GM23248 (cell line): ENCODE measurements around the gene SGCE. TPM values are rescaled to one million over a fixed set of nuclear protein-coding genes. Genes with fewer than 3 reads are reported as not detected.
A peak's percentile ranks its signal among the peaks of the same experiment; 100 is the strongest.

Experiments
- DNase-seq: peaks from one replicate; pipeline ENCODE4 v3.0.0-alpha.2; 2015
- H2AFZ ChIP-seq: fragments of 200-600 bp; sonication (generic); 2 replicates; pipeline ENCODE4 v1.6.1; 2016; ENCODE audit warnings: antibody characterized with exemption
- H3F3A ChIP-seq: fragments of 200-600 bp; sonication (generic); 2 replicates; pipeline ENCODE4 v1.6.1; 2016; ENCODE audit warnings: mild to moderate bottlenecking, antibody characterized with exemption, mixed run types; ENCODE audit not compliant: insufficient read depth
- H3K27ac ChIP-seq: fragments of 200-600 bp; sonication (generic); 2 replicates; pipeline ENCODE4 v1.5.1; 2016; ENCODE audit warnings: mild to moderate bottlenecking
- H3K27me3 ChIP-seq: fragments of 200-600 bp; sonication (generic); replicated peaks from 2 replicates; pipeline ENCODE4 v1.6.1; 2016; ENCODE audit warnings: mild to moderate bottlenecking; ENCODE audit not compliant: insufficient read depth
- H3K36me3 ChIP-seq: fragments of 200-600 bp; sonication (generic); 2 replicates; pipeline ENCODE4 v1.6.1; 2016; ENCODE audit warnings: low read depth, mild to moderate bottlenecking
- H3K4me1 ChIP-seq: fragments of 200-600 bp; sonication (generic); 2 replicates; pipeline ENCODE4 v1.6.1; 2016; ENCODE audit warnings: mild to moderate bottlenecking; ENCODE audit not compliant: insufficient read depth
- H3K4me2 ChIP-seq: fragments of 200-600 bp; sonication (generic); one replicate; pipeline ENCODE4 v1.6.1; 2016; ENCODE audit warnings: mild to moderate bottlenecking; ENCODE audit not compliant: unreplicated experiment
- H3K4me3 ChIP-seq: fragments of 200-600 bp; sonication (generic); 2 replicates; pipeline ENCODE4 v1.5.1; 2016; ENCODE audit warnings: mild to moderate bottlenecking
- H3K79me2 ChIP-seq: fragments of 200-600 bp; sonication (generic); 2 replicates; pipeline ENCODE4 v1.6.1; 2016; ENCODE audit warnings: mild to moderate bottlenecking; ENCODE audit not compliant: insufficient read depth
- H3K9ac ChIP-seq: fragments of 200-600 bp; sonication (generic); 2 replicates; pipeline ENCODE4 v1.6.1; 2016; ENCODE audit warnings: mild to moderate bottlenecking
- H3K9me2 ChIP-seq: fragments of 200-600 bp; sonication (generic); 2 replicates; pipeline ENCODE4 v1.6.1; 2016; ENCODE audit warnings: mixed run types, mild to moderate bottlenecking, moderate library complexity; ENCODE audit not compliant: insufficient read depth
- H3K9me3 ChIP-seq: fragments of 200-600 bp; sonication (generic); one replicate; pipeline ENCODE4 v1.6.1; 2017; ENCODE audit warnings: low read depth
- H4K20me1 ChIP-seq: fragments of 200-600 bp; sonication (generic); 2 replicates; pipeline ENCODE4 v1.6.0; 2016; ENCODE audit not compliant: insufficient read depth
- EZH2 ChIP-seq: fragments of 200-600 bp; sonication (generic); IDR thresholded peaks from 2 replicates; pipeline ENCODE4 v1.6.1; 2018; ENCODE audit warnings: antibody characterized with exemption, mild to moderate bottlenecking; ENCODE audit not compliant: insufficient read depth, poor library complexity, severe bottlenecking
- EZH2phosphoT487 ChIP-seq: fragments of 200-600 bp; sonication (generic); IDR thresholded peaks from 2 replicates; pipeline ENCODE4 v1.6.1; 2018; ENCODE audit warnings: antibody characterized with exemption, moderate library complexity, mild to moderate bottlenecking, low read depth; ENCODE audit not compliant: insufficient read depth
- WGBS, 2 experiments: methylation state at CpG; one replicate each; pipeline ENCODE4 v1.1.6; 2015 to 2017; ENCODE audit warnings: low lambda C conversion rate in 2 of 2, low coverage in 1 of 2; ENCODE audit errors: missing lambda C conversion rate in 2 of 2; 5-methylcytosine and 5-hydroxymethylcytosine counted together
- in situ Hi-C: fragments of 300-500 bp; cut with MboI; formaldehyde crosslinking; loops from 2 replicates; pipeline ENCODE4 v1.15.0; 2020
- polyA plus RNA-seq: library from polyadenylated mRNA; unstranded; fragments of >200 nt; fragmentation: Nextera tagmentation; extraction: Ambion mirVana; gene quantifications from 2 replicates; pipeline ENCODE4 v1.2.1, GENCODE V29; 2016
- total RNA-seq: library from RNA; depleted of rRNA; stranded (reverse); fragments of >200 nt; shearing (Covaris generic); gene quantifications from 2 replicates; pipeline ENCODE4 v1.2.3, GENCODE V29; 2014

SGCE gene
- total and polyA plus RNA-seq, 2 experiments from 2014 or later: 71.4 to 120 TPM

GRCh38 chr7:94571816-94572215 is 84.1 kb downstream of the SGCE start:
- Histone ChIP-seq H4K20me1 (no peaks in the 10 kb centered on the region), H3K36me3 (no peaks in the 10 kb centered on the region), H3K9ac (no peak overlapping the region), H3K9me2 (no peaks in the 10 kb centered on the region), H3K27me3 (no peaks in the 10 kb centered on the region), H3K4me1 (no peaks in the 10 kb centered on the region), H3K4me3 (no peak overlapping the region), H3K4me2 (no peak overlapping the region), H3K9me3 (no peaks in the 10 kb centered on the region), H3F3A (no peaks in the 10 kb centered on the region), H2AFZ (no peak overlapping the region), H3K27ac (no peak overlapping the region), H3K79me2 (no peaks in the 10 kb centered on the region)
- TF ChIP-seq EZH2phosphoT487 (no peak), EZH2 (no peak)
- DNase-seq: no peak
- in situ Hi-C loops: no loop called here

GRCh38 chr7:94567396-94567795 is 88.5 kb downstream of the SGCE start:
- no peaks in the 10 kb centered on the region for H4K20me1 ChIP-seq
- no peak overlapping the region for H3K4me2 ChIP-seq
- no peaks in the 10 kb centered on the region for H3F3A ChIP-seq
- H3K9ac ChIP-seq: no peak overlapping the region
- H3K27ac ChIP-seq: no peak overlapping the region
- no peak overlapping the region for H2AFZ ChIP-seq
- TF ChIP-seq EZH2phosphoT487 (no peak), EZH2 (no peak)
- no peaks in the 10 kb centered on the region for H3K79me2 ChIP-seq
- H3K9me3 ChIP-seq: no peaks in the 10 kb centered on the region
- H3K27me3 ChIP-seq: no peaks in the 10 kb centered on the region
- H3K4me1 ChIP-seq: peaks cover 3% of the 10 kb centered on the region; the same call in 1 of the 2 replicates
- no peaks in the 10 kb centered on the region for H3K9me2 ChIP-seq
- DNase-seq: no peak
- in situ Hi-C loops: no loop called here
- no peaks in the 10 kb centered on the region for H3K36me3 ChIP-seq
- no peak overlapping the region for H3K4me3 ChIP-seq

- Histone ChIP-seq H3K36me3 (no peaks in the 10 kb centered on the region), H3K27ac (no peak overlapping the region), H3K9ac (no peak overlapping the region), H3K4me2 (no peak overlapping the region), H3F3A (peaks cover 17% of the 10 kb centered on the region), H3K9me3 (no peaks in the 10 kb centered on the region), H3K9me2 (no peaks in the 10 kb centered on the region), H3K4me3 (no peak overlapping the region), H3K27me3 (no peaks in the 10 kb centered on the region), H4K20me1 (peaks cover 3% of the 10 kb centered on the region; the same call in 1 of the 2 replicates), H3K4me1 (peaks cover 15% of the 10 kb centered on the region), H3K79me2 (no peaks in the 10 kb centered on the region), H2AFZ (no peak overlapping the region)
- in situ Hi-C loops: no loop called here
- no peak for DNase-seq
- WGBS, 2 experiments: 95 to 96% methylated on average over 4 of the region's 4 CpGs
- no peak for TF ChIP-seq EZH2
These were observed 90.6 kb downstream of the SGCE start for GRCh38 chr7:94565247-94565894.

- TF ChIP-seq EZH2 (no peak), EZH2phosphoT487 (no peak)
- H3K4me3 ChIP-seq: no peak overlapping the region
- no peaks in the 10 kb centered on the region for H3K27me3 ChIP-seq
- H3K36me3 ChIP-seq: no peaks in the 10 kb centered on the region
- WGBS, 2 experiments: 49 to 56% methylated on average over 3 of the region's 3 CpGs
- H3K9me3 ChIP-seq: no peaks in the 10 kb centered on the region
- no peaks in the 10 kb centered on the region for H3K9me2 ChIP-seq
- H2AFZ ChIP-seq: no peak overlapping the region
- H3K79me2 ChIP-seq: no peaks in the 10 kb centered on the region
- in situ Hi-C loops: no loop called here
- peaks cover 15% of the 10 kb centered on the region for H3K4me1 ChIP-seq
- no peak overlapping the region for H3K4me2 ChIP-seq
- DNase-seq: peak; percentile 33
- H4K20me1 ChIP-seq: peaks cover 3% of the 10 kb centered on the region; the same call in 1 of the 2 replicates
- no peak overlapping the region for H3K9ac ChIP-seq
- peaks cover 17% of the 10 kb centered on the region for H3F3A ChIP-seq
- no peak overlapping the region for H3K27ac ChIP-seq
These were observed 93.4 kb downstream of the SGCE start for GRCh38 chr7:94562525-94562924.
